ENCODE measurements around the gene MPDU1. TPM values are rescaled to one million over a fixed set of nuclear protein-coding genes. Genes with fewer than 3 reads are reported as not detected.

MPDU1 gene
- total and polyA plus RNA-seq, 4 donors = 55.3 to 136 (median 91.2) TPM

DNA sequence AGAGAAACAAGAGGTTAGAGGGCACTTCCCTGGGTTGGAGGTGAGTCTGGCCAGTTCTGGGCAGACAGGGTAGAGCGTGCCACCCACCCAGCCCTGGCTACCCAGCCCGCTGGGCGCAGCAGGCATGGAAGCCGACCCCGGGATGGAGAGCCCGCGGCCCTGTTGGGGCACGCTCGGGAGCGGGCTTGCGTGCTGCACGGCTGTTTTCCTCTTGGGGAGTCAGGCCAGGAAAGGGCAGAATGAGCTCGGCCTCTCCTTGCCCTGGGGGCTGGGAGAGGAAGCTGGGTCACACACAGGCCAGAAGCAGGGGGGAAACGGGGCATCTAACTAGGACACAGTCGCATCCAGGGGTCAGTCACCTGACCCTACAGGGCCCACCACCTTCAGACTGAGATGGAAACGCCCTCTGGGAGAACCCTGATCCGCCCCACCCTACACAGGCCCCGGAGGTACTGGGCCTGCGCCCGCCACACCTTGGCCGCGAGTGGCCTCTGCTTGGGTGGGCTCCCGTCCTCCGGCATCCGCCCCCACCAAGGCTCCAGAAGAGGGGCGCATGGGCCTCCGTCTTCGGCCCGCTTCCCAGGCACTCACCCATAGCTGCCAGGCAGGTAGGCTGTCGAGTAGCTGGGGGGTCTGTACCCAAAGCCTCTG is 5.0 kb downstream of the MPDU1 start:
- Histone ChIP-seq H3K9me3 (ENCODE audit: control insufficient read depth in 4 of 4, low read length in 3 of 4) (no peaks in the 10 kb centered on the region), H3K36me3 (ENCODE audit: control insufficient read depth in 4 of 4, insufficient read depth in 3 of 4, low read depth in 1 of 4, low read length in 3 of 4) (peaks cover 20 to 42% (median 27%) of the 10 kb centered on the region in 4 donors), H3K27me3 (ENCODE audit: control insufficient read depth in 4 of 4, insufficient read depth in 4 of 4, low read length in 3 of 4) (no peaks in the 10 kb centered on the region), H3K4me1 (ENCODE audit: control insufficient read depth in 4 of 4, insufficient read depth in 4 of 4, low read length in 3 of 4) (peaks cover 2 to 16% (median 5%) of the 10 kb centered on the region in 4 donors), H3K9ac (ENCODE audit: low read depth in 1 of 2, low read length in 2 of 2) (no peak overlapping the region), H3K4me3 (ENCODE audit: low read depth in 1 of 3, low read length in 3 of 3) (no peak overlapping the region), H3K27ac (ENCODE audit: low read depth in 1 of 2, low read length in 2 of 2) (no peak overlapping the region)
- 84% methylated on average over 30 of the region's 30 CpGs for WGBS
- no peak for DNase-seq (ENCODE audit: low spot score)
- TF ChIP-seq TAF1 (conservative IDR thresholded peaks at IDR 0.05) (no peak), EGR1 (IDR thresholded peaks at IDR 0.05; ENCODE audit: low read depth in 2 of 2) (no peak), RXRA (IDR thresholded peaks at IDR 0.05) (no peak), NR2F2 (IDR thresholded peaks at IDR 0.05) (no peak), YY1 (IDR thresholded peaks at IDR 0.05) (no peak), JUND (IDR thresholded peaks at IDR 0.05) (no peak), RAD21 (IDR thresholded peaks at IDR 0.05) (no peak), HNF4A (conservative IDR thresholded peaks at IDR 0.05) (no peak), GABPA (IDR thresholded peaks at IDR 0.05 in 1 of 2, conservative IDR thresholded peaks at IDR 0.05 in 1 of 2) (no peak), FOXA2 (IDR thresholded peaks at IDR 0.05) (no peak), SP1 (IDR thresholded peaks at IDR 0.05) (no peak), HNF4G (IDR thresholded peaks at IDR 0.05) (no peak), FOXA1 (IDR thresholded peaks at IDR 0.05) (no peak)
- TF ChIP-seq, protein P1, sequence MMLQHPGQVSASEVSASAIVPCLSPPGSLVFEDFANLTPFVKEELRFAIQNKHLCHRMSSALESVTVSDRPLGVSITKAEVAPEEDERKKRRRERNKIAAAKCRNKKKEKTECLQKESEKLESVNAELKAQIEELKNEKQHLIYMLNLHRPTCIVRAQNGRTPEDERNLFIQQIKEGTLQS (IDR thresholded peaks at IDR 0.05) = no peak
- TF ChIP-seq, protein P2, sequence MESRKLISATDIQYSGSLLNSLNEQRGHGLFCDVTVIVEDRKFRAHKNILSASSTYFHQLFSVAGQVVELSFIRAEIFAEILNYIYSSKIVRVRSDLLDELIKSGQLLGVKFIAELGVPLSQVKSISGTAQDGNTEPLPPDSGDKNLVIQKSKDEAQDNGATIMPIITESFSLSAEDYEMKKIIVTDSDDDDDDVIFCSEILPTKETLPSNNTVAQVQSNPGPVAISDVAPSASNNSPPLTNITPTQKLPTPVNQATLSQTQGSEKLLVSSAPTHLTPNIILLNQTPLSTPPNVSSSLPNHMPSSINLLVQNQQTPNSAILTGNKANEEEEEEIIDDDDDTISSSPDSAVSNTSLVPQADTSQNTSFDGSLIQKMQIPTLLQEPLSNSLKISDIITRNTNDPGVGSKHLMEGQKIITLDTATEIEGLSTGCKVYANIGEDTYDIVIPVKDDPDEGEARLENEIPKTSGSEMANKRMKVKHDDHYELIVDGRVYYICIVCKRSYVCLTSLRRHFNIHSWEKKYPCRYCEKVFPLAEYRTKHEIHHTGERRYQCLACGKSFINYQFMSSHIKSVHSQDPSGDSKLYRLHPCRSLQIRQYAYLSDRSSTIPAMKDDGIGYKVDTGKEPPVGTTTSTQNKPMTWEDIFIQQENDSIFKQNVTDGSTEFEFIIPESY (IDR thresholded peaks at IDR 0.05) = no peak
- TF ChIP-seq, protein P3, sequence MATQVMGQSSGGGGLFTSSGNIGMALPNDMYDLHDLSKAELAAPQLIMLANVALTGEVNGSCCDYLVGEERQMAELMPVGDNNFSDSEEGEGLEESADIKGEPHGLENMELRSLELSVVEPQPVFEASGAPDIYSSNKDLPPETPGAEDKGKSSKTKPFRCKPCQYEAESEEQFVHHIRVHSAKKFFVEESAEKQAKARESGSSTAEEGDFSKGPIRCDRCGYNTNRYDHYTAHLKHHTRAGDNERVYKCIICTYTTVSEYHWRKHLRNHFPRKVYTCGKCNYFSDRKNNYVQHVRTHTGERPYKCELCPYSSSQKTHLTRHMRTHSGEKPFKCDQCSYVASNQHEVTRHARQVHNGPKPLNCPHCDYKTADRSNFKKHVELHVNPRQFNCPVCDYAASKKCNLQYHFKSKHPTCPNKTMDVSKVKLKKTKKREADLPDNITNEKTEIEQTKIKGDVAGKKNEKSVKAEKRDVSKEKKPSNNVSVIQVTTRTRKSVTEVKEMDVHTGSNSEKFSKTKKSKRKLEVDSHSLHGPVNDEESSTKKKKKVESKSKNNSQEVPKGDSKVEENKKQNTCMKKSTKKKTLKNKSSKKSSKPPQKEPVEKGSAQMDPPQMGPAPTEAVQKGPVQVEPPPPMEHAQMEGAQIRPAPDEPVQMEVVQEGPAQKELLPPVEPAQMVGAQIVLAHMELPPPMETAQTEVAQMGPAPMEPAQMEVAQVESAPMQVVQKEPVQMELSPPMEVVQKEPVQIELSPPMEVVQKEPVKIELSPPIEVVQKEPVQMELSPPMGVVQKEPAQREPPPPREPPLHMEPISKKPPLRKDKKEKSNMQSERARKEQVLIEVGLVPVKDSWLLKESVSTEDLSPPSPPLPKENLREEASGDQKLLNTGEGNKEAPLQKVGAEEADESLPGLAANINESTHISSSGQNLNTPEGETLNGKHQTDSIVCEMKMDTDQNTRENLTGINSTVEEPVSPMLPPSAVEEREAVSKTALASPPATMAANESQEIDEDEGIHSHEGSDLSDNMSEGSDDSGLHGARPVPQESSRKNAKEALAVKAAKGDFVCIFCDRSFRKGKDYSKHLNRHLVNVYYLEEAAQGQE (IDR thresholded peaks at IDR 0.05) = no peak
- TF ChIP-seq, protein P4, sequence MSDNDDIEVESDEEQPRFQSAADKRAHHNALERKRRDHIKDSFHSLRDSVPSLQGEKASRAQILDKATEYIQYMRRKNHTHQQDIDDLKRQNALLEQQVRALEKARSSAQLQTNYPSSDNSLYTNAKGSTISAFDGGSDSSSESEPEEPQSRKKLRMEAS (IDR thresholded peaks at IDR 0.05) = no peak
- TF ChIP-seq, protein P5, sequence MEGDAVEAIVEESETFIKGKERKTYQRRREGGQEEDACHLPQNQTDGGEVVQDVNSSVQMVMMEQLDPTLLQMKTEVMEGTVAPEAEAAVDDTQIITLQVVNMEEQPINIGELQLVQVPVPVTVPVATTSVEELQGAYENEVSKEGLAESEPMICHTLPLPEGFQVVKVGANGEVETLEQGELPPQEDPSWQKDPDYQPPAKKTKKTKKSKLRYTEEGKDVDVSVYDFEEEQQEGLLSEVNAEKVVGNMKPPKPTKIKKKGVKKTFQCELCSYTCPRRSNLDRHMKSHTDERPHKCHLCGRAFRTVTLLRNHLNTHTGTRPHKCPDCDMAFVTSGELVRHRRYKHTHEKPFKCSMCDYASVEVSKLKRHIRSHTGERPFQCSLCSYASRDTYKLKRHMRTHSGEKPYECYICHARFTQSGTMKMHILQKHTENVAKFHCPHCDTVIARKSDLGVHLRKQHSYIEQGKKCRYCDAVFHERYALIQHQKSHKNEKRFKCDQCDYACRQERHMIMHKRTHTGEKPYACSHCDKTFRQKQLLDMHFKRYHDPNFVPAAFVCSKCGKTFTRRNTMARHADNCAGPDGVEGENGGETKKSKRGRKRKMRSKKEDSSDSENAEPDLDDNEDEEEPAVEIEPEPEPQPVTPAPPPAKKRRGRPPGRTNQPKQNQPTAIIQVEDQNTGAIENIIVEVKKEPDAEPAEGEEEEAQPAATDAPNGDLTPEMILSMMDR (IDR thresholded peaks at IDR 0.05; ENCODE audit: low read depth, low read length, missing input control) = no peak
